Fibroblast of villous mesenchyme (primary cell): ENCODE results near the gene TAS1R2. TPM values are rescaled to one million over a fixed set of nuclear protein-coding genes. Genes with fewer than 3 reads are reported as not detected.
A peak's percentile ranks its signal among the peaks of the same experiment; 100 is the strongest.

ENCODE experiments used
- DNase-seq: peaks from one replicate; pipeline ENCODE4 v3.0.0-alpha.2; 2010; ENCODE audit warnings: low read depth
- H3K4me3 ChIP-seq: 2 replicates; pipeline ENCODE4 v1.5.1; 2011; ENCODE audit warnings: low read depth, mild to moderate bottlenecking, low read length
- CTCF ChIP-seq: IDR thresholded peaks from 2 replicates; pipeline ENCODE4 v1.5.1; 2012; ENCODE audit warnings: low read depth, mild to moderate bottlenecking, low read length; ENCODE audit not compliant: insufficient read depth
- total RNA-seq: library from RNA; depleted of rRNA; stranded (reverse); fragments of >200 nt; gene quantifications from 2 replicates; pipeline ENCODE4 v1.2.3, GENCODE V29; 2012

The TAS1R2 gene
- total RNA-seq, 1 donor, result not detected

DNA sequence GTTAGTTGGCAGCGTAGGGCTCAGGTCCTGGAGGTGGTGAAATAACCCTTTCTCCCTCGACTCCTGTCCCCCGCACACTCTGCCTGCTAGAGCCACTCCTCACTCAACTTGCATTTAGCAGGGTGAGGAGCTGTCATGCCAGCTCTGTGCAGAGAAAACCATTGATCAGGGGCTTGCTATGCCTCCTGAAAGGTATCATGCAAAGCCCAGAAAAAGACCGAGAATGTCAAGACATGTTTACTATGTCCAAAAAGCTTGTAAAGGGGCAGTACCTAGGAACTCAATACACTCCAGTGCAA, 24.9 kb upstream of the TAS1R2 start:
- DNase-seq, result no peak
- no peak overlapping the region for H3K4me3 ChIP-seq
- TF ChIP-seq CTCF, result no peak

DNA sequence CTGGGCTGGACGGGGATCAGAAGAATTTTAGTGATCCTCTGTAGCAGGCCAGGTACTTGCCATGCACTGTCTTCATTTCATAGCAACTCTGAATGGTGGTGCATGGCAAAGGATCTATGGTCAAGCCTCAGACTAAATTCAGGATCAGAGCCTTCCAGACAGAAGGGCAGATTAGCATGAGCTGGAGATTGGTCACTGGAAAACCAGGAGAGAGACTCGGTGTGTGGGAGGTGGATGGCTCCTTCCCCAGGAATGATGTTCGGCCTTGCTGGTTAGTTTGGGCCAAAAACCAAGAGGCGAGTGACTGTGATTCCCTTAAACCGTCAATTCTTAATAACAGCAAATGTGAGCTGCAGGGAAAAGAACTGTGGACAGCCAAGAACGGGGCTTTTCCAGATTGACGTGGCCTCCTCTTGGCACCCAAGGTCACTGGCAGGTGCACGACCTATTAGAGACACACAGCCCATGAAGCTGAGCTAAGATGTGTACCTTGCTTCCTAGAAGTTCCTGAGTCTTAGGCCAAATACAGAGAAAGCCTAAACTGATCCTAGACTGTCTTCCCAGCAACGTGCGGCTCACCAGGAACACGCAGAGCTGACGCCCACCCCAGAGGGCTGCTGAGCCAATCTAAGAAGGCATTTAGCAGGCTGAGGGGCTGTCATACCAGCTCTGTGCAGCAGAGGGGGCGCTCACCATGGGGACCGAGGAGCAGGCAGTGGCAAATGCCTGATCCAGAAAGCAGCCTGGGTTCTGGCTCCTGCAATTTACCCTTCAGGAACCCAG, 24.4 kb upstream of the TAS1R2 start:
- TF ChIP-seq CTCF, result peak; percentile 95
- DNase-seq, result peak; percentile 65
- no peak overlapping the region for H3K4me3 ChIP-seq

DNA sequence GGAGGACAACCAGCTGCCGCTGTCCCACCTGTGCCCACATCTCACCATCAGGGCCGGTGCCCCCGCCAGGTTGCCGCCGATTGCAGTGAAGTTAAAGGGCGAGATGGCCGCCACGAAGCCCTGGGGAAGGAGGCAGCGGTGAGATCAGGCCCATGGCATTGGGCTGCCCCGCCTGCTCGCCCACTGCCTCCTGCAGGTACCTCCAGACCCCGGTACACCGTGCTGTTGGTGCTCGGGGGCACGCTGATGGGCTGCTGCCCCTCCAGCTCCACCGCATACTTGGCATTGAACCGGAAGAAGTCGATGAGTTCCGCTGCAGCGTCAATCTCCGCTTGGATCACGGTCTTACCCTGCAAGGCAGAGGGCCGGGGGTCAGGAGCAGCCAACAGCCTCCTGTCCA, 23.6 kb upstream of the TAS1R2 start:
- no peak overlapping the region for H3K4me3 ChIP-seq
- TF ChIP-seq CTCF, result no peak
- DNase-seq, result no peak

GRCh38 chr1:18882486-18882885, 23.0 kb upstream of the TAS1R2 start:
- no peak overlapping the region for H3K4me3 ChIP-seq
- peak; percentile 46 for DNase-seq
- no peak for TF ChIP-seq CTCF

- TF ChIP-seq CTCF, result no peak
- no peak overlapping the region for H3K4me3 ChIP-seq
- no peak for DNase-seq
Measured at GRCh38 chr1:18881642-18882431, 22.4 kb upstream of the TAS1R2 start.

- H3K4me3 ChIP-seq, result no peak overlapping the region
- no peak for TF ChIP-seq CTCF
- DNase-seq, result no peak
Measured at GRCh38 chr1:18881164-18881563, 21.7 kb upstream of the TAS1R2 start.

- no peak for TF ChIP-seq CTCF
- no peak for DNase-seq
- no peak overlapping the region for H3K4me3 ChIP-seq
Measured at GRCh38 chr1:18880585-18880984, 21.1 kb upstream of the TAS1R2 start.
